ENCODE results near the gene MPRIP.

DNA sequence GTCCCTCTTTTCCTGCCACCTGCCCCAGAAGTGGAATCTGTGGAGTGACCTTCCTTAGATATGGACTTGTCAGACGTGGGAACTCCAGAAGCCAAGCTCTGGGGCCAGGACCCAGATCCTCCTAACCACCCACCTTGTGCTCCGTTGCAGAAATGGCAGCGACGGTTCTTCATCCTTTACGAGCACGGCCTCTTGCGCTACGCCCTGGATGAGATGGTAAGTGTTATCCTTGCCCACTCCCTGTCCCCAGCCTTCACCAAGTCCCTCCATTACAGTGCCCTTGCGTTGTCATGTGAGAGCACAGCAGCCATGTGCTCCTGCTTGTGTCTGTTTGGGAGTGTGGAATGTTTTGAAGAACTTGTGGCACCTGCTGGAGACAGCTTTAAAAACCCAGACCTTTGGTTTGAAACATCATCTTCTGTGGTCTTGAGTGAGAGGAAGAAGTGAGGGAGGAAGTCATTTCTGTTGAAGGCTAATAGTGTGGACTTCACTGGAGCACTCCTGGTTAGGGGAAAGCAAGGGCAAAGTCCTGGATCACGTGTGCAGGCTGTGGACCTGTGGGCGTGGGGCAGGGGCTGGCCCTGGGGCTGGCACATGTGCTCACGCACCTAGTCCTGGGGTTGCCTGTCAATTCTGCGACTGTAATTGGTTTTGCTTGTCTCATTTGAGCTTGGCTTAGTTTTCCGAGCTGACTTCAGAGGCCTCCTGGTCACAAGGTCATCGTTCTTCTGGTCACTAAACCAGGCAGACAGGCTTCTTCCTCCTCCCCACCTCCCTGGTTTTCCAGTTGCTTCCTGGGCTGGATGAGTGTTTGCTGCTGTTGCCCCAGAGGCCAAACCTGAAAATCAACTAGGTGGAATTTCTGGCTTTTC is 35.8 kb downstream of the MPRIP start:
- TF ChIP-seq, protein P1, sequence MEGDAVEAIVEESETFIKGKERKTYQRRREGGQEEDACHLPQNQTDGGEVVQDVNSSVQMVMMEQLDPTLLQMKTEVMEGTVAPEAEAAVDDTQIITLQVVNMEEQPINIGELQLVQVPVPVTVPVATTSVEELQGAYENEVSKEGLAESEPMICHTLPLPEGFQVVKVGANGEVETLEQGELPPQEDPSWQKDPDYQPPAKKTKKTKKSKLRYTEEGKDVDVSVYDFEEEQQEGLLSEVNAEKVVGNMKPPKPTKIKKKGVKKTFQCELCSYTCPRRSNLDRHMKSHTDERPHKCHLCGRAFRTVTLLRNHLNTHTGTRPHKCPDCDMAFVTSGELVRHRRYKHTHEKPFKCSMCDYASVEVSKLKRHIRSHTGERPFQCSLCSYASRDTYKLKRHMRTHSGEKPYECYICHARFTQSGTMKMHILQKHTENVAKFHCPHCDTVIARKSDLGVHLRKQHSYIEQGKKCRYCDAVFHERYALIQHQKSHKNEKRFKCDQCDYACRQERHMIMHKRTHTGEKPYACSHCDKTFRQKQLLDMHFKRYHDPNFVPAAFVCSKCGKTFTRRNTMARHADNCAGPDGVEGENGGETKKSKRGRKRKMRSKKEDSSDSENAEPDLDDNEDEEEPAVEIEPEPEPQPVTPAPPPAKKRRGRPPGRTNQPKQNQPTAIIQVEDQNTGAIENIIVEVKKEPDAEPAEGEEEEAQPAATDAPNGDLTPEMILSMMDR (conservative IDR thresholded peaks at IDR 0.05): no peak
- no peak for TF ChIP-seq EZH2 (IDR thresholded peaks at IDR 0.05; ENCODE audit: low read depth)

All from PC-9 (cell line).